Mammary epithelial cell (primary cell): ENCODE data around the gene CENPX.

ENCODE experiments used
- EZH2 ChIP-seq: IDR thresholded peaks from 2 replicates; pipeline ENCODE4 v1.6.1; 2012; ENCODE audit warnings: low read length, inconsistent platforms, borderline replicate concordance
- TF ChIP-seq, protein P1 (sequence below), 2 donors: IDR thresholded peaks in 1 of 2; conservative IDR thresholded peaks in 1 of 2; 2 replicates each; pipeline ENCODE4 v1.5.1; 2011 to 2012; ENCODE audit warnings: inconsistent platforms in 2 of 2, low read length in 2 of 2, mild to moderate bottlenecking in 2 of 2, control low read depth in 1 of 2, low read depth in 1 of 2; ENCODE audit not compliant: insufficient read depth in 1 of 2; ENCODE audit errors: extremely low read depth in 1 of 2

DNA sequence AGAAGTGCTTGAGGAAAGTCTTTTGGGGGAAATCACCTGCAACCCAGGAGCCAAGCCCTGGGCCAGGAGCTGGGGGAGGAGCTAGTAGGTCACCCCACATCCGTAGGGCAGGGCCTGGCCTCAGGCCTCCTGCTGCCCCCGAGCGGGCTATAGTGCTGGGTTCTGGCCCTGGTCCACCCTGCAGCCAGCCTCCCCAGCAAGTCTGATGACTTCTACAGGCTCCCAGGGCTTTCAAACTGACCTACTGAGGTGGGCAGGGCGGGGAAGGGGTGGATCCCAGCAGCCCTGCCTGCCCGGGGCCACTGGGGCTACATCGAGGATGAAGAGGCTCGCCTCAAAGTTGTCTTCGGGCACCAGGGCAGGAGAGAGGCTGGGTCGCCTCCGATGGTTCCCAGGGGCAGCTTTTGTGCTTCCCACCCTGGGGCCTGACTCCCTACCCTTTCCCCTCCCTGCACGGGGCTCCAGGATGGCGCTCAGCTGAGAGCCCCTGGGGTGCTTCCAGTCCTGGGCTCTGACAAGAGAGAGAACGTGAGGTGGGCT, 5.0 kb downstream of the CENPX start:
- TF ChIP-seq EZH2 = no peak
- TF ChIP-seq, protein P1, sequence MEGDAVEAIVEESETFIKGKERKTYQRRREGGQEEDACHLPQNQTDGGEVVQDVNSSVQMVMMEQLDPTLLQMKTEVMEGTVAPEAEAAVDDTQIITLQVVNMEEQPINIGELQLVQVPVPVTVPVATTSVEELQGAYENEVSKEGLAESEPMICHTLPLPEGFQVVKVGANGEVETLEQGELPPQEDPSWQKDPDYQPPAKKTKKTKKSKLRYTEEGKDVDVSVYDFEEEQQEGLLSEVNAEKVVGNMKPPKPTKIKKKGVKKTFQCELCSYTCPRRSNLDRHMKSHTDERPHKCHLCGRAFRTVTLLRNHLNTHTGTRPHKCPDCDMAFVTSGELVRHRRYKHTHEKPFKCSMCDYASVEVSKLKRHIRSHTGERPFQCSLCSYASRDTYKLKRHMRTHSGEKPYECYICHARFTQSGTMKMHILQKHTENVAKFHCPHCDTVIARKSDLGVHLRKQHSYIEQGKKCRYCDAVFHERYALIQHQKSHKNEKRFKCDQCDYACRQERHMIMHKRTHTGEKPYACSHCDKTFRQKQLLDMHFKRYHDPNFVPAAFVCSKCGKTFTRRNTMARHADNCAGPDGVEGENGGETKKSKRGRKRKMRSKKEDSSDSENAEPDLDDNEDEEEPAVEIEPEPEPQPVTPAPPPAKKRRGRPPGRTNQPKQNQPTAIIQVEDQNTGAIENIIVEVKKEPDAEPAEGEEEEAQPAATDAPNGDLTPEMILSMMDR (conservative IDR thresholded peaks at IDR 0.05 in 1 of 2, IDR thresholded peaks at IDR 0.05 in 1 of 2; ENCODE audit: extremely low read depth in 1 of 2, insufficient read depth in 1 of 2, low read depth in 1 of 2, low read length in 2 of 2) = no peak
